ENCODE measurements around the gene KCTD18.

The KCTD18 gene

GRCh38 chr2:200471324-200471848 is 38.5 kb downstream of the KCTD18 start:
- H3K4me3 ChIP-seq (IDR thresholded peaks at IDR 0.05; ENCODE audit: insufficient read depth, low read depth, low read length): no peak overlapping the region

GRCh38 chr2:200470230-200470629 is 39.6 kb downstream of the KCTD18 start:
- Histone ChIP-seq H3K4me1 (ENCODE audit: low read depth, poor library complexity, severe bottlenecking) (peaks cover 45% of the 10 kb centered on the region), H3K27me3 (ENCODE audit: insufficient read depth, low read depth) (no peaks in the 10 kb centered on the region), H3K36me3 (ENCODE audit: insufficient read depth) (no peaks in the 10 kb centered on the region), H3K4me2 (peak overlapping the region; percentile 80; the same call in 1 of the 2 replicates), H3K9ac (no peak overlapping the region), H3K79me2 (ENCODE audit: insufficient read depth, low read depth) (no peaks in the 10 kb centered on the region), H2AFZ (ENCODE audit: low read depth) (no peak overlapping the region), H3K27ac (no peak overlapping the region), H3K4me3 (IDR thresholded peaks at IDR 0.05; ENCODE audit: insufficient read depth, low read depth, low read length) (no peak overlapping the region), H4K20me1 (ENCODE audit: insufficient read depth) (no peaks in the 10 kb centered on the region)
- TF ChIP-seq CTCF (conservative IDR thresholded peaks at IDR 0.05; ENCODE audit: low read depth, low read length): no peak

More at GRCh38 chr2:200471324-200471848, 38.5 kb downstream of the KCTD18 start:
- no peaks in the 10 kb centered on the region for H3K36me3 ChIP-seq (ENCODE audit: insufficient read depth)
- peaks cover 45% of the 10 kb centered on the region for H3K4me1 ChIP-seq (ENCODE audit: low read depth, poor library complexity, severe bottlenecking)
- H2AFZ ChIP-seq (ENCODE audit: low read depth): no peak overlapping the region; the same call in 1 of the 2 replicates
- H3K4me2 ChIP-seq: peak overlapping the region; percentile 80
- peak overlapping the region; percentile 65; the same call in 1 of the 2 replicates for H3K27ac ChIP-seq
- no peaks in the 10 kb centered on the region for H3K27me3 ChIP-seq (ENCODE audit: insufficient read depth, low read depth)
- TF ChIP-seq CTCF (conservative IDR thresholded peaks at IDR 0.05; ENCODE audit: low read depth, low read length): peak; percentile 66
- 0 out of 2 replicates have a peak overlapping the region, but pooled peaks have one; percentile 25 for H3K9ac ChIP-seq
- H3K79me2 ChIP-seq (ENCODE audit: insufficient read depth, low read depth): no peaks in the 10 kb centered on the region
- no peaks in the 10 kb centered on the region for H4K20me1 ChIP-seq (ENCODE audit: insufficient read depth)

GRCh38 chr2:200469708-200470211 is 40.1 kb downstream of the KCTD18 start:
- Histone ChIP-seq H3K27ac (no peak overlapping the region), H3K4me3 (IDR thresholded peaks at IDR 0.05; ENCODE audit: insufficient read depth, low read depth, low read length) (no peak overlapping the region), H3K9ac (no peak overlapping the region), H3K4me2 (0 out of 2 replicates have a peak overlapping the region, but pooled peaks have one; percentile 80), H3K36me3 (ENCODE audit: insufficient read depth) (no peaks in the 10 kb centered on the region), H3K4me1 (ENCODE audit: low read depth, poor library complexity, severe bottlenecking) (peaks cover 45% of the 10 kb centered on the region), H4K20me1 (ENCODE audit: insufficient read depth) (no peaks in the 10 kb centered on the region), H3K27me3 (ENCODE audit: insufficient read depth, low read depth) (no peaks in the 10 kb centered on the region), H3K79me2 (ENCODE audit: insufficient read depth, low read depth) (no peaks in the 10 kb centered on the region), H2AFZ (ENCODE audit: low read depth) (no peak overlapping the region)
- TF ChIP-seq CTCF (conservative IDR thresholded peaks at IDR 0.05; ENCODE audit: low read depth, low read length): no peak

GRCh38 chr2:200467806-200468681 is 41.8 kb downstream of the KCTD18 start:
- H3K4me2 ChIP-seq: no peak overlapping the region
- no peaks in the 10 kb centered on the region for H3K79me2 ChIP-seq (ENCODE audit: insufficient read depth, low read depth)
- no peak overlapping the region for H3K27ac ChIP-seq
- no peak for TF ChIP-seq CTCF (conservative IDR thresholded peaks at IDR 0.05; ENCODE audit: low read depth, low read length)
- no peaks in the 10 kb centered on the region for H3K27me3 ChIP-seq (ENCODE audit: insufficient read depth, low read depth)
- H3K4me1 ChIP-seq (ENCODE audit: low read depth, poor library complexity, severe bottlenecking): peaks cover 34% of the 10 kb centered on the region
- no peaks in the 10 kb centered on the region for H4K20me1 ChIP-seq (ENCODE audit: insufficient read depth)
- no peak overlapping the region for H3K9ac ChIP-seq
- H3K4me3 ChIP-seq (IDR thresholded peaks at IDR 0.05; ENCODE audit: insufficient read depth, low read depth, low read length): no peak overlapping the region
- H2AFZ ChIP-seq (ENCODE audit: low read depth): no peak overlapping the region
- H3K36me3 ChIP-seq (ENCODE audit: insufficient read depth): no peaks in the 10 kb centered on the region
